Fibroblast of villous mesenchyme (primary cell): ENCODE results near the gene SLC24A4. TPM values are rescaled to one million over a fixed set of nuclear protein-coding genes. Genes with fewer than 3 reads are reported as not detected.
"Not testable (repeated sequence)": the region's sequence is repeated elsewhere in the genome, so short reads cannot be mapped to it uniquely, and the experiment has no call there.

Experiments
- DNase-seq: peaks from one replicate; pipeline ENCODE4 v3.0.0-alpha.2; 2010; ENCODE audit warnings: low read depth
- H3K4me3 ChIP-seq: 2 replicates; pipeline ENCODE4 v1.5.1; 2011; ENCODE audit warnings: low read depth, mild to moderate bottlenecking, low read length
- CTCF ChIP-seq: IDR thresholded peaks from 2 replicates; pipeline ENCODE4 v1.5.1; 2012; ENCODE audit warnings: low read depth, mild to moderate bottlenecking, low read length; ENCODE audit not compliant: insufficient read depth
- total RNA-seq: library from RNA; depleted of rRNA; stranded (reverse); fragments of >200 nt; gene quantifications from 2 replicates; pipeline ENCODE4 v1.2.3, GENCODE V29; 2012

Gene SLC24A4
- total RNA-seq, 1 donor = not detected

- TF ChIP-seq CTCF = no peak
- no peak for DNase-seq
- no peak overlapping the region for H3K4me3 ChIP-seq
Observed at GRCh38 chr14:92532490-92533163, 209.7 kb downstream of the SLC24A4 start.

GRCh38 chr14:92534932-92535643, 212.1 kb downstream of the SLC24A4 start:
- no peak overlapping the region for H3K4me3 ChIP-seq
- DNase-seq = no peak
- no peak for TF ChIP-seq CTCF

GRCh38 chr14:92536231-92536630, 213.3 kb downstream of the SLC24A4 start:
- peak; percentile 74 for DNase-seq
- not testable (repeated sequence) for H3K4me3 ChIP-seq

GRCh38 chr14:92538412-92538985, 215.5 kb downstream of the SLC24A4 start:
- TF ChIP-seq CTCF = no peak
- no peak overlapping the region for H3K4me3 ChIP-seq
- no peak for DNase-seq

- H3K4me3 ChIP-seq = no peak overlapping the region
- TF ChIP-seq CTCF = no peak
- no peak for DNase-seq
Observed at GRCh38 chr14:92539419-92539818, 216.5 kb downstream of the SLC24A4 start.

- no peak for TF ChIP-seq CTCF
- peak; percentile 71 for DNase-seq
- no peak overlapping the region for H3K4me3 ChIP-seq
Observed at GRCh38 chr14:92539875-92540274, 216.9 kb downstream of the SLC24A4 start.

- TF ChIP-seq CTCF = no peak
- peak; percentile 98 for DNase-seq
- no peak overlapping the region for H3K4me3 ChIP-seq
Observed at GRCh38 chr14:92540472-92541048, 217.6 kb downstream of the SLC24A4 start.
